Activated CD4-positive, alpha-beta T cell treated with anti-CD3 and anti-CD28 coated beads, Interleukin-2, amount 10 ng/mL, durations not matched to agents 24 days and 14 days (primary cell): Measurements from ENCODE around the gene PRICKLE2. TPM values are rescaled to one million over a fixed set of nuclear protein-coding genes. Genes with fewer than 3 reads are reported as not detected.

Experiments used
- DNase-seq: peaks from one replicate; pipeline ENCODE4 v3.0.0; 2022
- H3K27ac Mint-ChIP-seq: one replicate; pipeline ENCODE4 v1.8.0; 2022; ENCODE audit warnings: mild to moderate bottlenecking, mixed read lengths
- H3K27me3 Mint-ChIP-seq: one replicate; pipeline ENCODE4 v1.8.0; 2022; ENCODE audit warnings: mixed read lengths
- H3K36me3 Mint-ChIP-seq: one replicate; pipeline ENCODE4 v1.8.0; 2022; ENCODE audit warnings: low read depth, mild to moderate bottlenecking, mixed read lengths
- H3K4me1 Mint-ChIP-seq: one replicate; pipeline ENCODE4 v1.8.0; 2021; ENCODE audit warnings: mixed read lengths
- H3K4me3 Mint-ChIP-seq: one replicate; pipeline ENCODE4 v1.8.0; 2022; ENCODE audit warnings: mild to moderate bottlenecking, moderate library complexity, mixed read lengths
- H3K9me3 Mint-ChIP-seq: one replicate; pipeline ENCODE4 v1.8.0; 2021; ENCODE audit warnings: mixed read lengths
- intact Hi-C: fragments of 100-400 bp; cut with micrococcal nuclease; formaldehyde crosslinking; loops from one replicate; pipeline ENCODE4 v1.15.1; 2023
- total RNA-seq: library from RNA; stranded (reverse); gene quantifications from 2 replicates; pipeline ENCODE4 v1.2.3, GENCODE V29; 2022

The PRICKLE2 gene, protein sequence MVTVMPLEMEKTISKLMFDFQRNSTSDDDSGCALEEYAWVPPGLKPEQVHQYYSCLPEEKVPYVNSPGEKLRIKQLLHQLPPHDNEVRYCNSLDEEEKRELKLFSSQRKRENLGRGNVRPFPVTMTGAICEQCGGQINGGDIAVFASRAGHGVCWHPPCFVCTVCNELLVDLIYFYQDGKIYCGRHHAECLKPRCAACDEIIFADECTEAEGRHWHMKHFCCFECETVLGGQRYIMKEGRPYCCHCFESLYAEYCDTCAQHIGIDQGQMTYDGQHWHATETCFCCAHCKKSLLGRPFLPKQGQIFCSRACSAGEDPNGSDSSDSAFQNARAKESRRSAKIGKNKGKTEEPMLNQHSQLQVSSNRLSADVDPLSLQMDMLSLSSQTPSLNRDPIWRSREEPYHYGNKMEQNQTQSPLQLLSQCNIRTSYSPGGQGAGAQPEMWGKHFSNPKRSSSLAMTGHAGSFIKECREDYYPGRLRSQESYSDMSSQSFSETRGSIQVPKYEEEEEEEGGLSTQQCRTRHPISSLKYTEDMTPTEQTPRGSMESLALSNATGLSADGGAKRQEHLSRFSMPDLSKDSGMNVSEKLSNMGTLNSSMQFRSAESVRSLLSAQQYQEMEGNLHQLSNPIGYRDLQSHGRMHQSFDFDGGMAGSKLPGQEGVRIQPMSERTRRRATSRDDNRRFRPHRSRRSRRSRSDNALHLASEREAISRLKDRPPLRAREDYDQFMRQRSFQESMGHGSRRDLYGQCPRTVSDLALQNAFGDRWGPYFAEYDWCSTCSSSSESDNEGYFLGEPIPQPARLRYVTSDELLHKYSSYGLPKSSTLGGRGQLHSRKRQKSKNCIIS
- total RNA-seq: not detected in 2 replicates

- Mint-ChIP-seq H3K4me3 (no peak within 1 kb of the TSS), H3K36me3 (no peaks in the 10 kb centered on the region), H3K27me3 (no peaks in the 10 kb centered on the region), H3K27ac (no peak within 1 kb of the TSS), H3K4me1 (no peaks in the 10 kb centered on the region), H3K9me3 (no peaks in the 10 kb centered on the region)
- DNase-seq: no peak
- intact Hi-C loops: no loop called here
Measured at GRCh38 chr3:64224826-64225610, at the start of gene PRICKLE2. Gene PRICKLE2 (minus strand): TSS chr3:64225466. CDS start chr3:64198927, 26,539 bp downstream.

DNA sequence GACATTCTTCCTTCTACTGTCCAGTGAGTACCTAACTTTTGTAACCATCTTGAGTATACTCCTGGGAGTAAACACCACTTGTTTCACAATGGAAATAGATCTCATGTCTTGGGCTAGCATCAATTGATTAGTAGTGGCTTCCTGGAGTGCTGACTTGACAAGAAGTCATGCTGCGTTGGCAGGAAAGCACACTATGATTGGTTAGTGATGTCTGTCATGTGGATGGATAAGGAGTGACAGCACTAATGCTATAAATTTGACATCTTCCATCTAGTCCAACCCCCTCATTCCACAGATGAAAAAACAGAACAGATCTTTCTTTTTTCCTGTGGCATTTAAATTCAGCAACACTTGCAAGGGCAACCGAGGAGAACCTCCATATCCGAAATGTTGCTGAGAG is 47.6 kb upstream of the PRICKLE2 start:
- Mint-ChIP-seq H3K4me1 (no peaks in the 10 kb centered on the region), H3K9me3 (no peaks in the 10 kb centered on the region), H3K27me3 (peaks cover 12% of the 10 kb centered on the region), H3K4me3 (no peak overlapping the region), H3K27ac (no peak overlapping the region), H3K36me3 (no peaks in the 10 kb centered on the region)
- intact Hi-C loops: no loop called here
- no peak for DNase-seq

DNA sequence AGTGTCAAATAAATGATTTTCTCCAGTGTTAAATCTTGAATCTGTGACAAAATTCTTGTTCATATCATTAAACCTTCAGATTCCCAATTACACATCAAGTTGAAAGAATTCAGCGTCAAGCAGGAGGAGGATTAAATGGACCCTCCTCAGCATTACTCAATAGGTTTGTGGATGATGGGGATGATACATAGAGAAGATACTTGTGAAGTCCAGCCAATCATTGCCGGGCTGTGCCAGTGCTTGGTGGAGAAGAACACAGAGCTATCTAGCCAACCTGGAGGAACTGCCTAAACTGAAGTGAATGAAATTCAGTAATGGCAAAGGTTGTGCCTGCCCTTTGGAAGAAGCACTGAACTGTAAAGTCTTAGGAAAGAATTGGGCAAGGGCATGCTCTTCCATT is 47.0 kb upstream of the PRICKLE2 start:
- Mint-ChIP-seq H3K4me1 (no peaks in the 10 kb centered on the region), H3K27ac (no peak overlapping the region)

DNA sequence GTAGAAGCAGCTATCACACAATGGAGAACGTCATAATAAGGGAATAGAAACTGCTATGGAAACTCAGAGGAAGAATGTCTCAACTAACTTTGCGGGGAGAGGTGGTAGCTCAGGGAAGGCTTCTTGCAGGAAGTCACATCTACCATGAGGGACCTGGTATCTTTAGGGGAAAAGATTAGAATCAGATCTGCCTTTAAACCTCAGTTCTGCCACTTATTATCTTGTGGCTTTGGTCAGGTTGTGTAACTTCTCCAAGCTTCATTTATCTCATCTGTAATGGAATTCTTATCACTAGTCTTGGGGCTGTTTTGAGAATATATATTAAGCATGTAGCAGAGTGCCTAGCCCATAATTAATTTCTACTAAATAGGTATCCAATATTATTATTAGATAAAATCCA is 46.4 kb upstream of the PRICKLE2 start:
- peaks cover 18% of the 10 kb centered on the region for H3K27me3 Mint-ChIP-seq
- H3K9me3 Mint-ChIP-seq: no peaks in the 10 kb centered on the region
- DNase-seq: no peak
- H3K36me3 Mint-ChIP-seq: no peaks in the 10 kb centered on the region
- no peaks in the 10 kb centered on the region for H3K4me1 Mint-ChIP-seq
- H3K4me3 Mint-ChIP-seq: no peak overlapping the region
- intact Hi-C loops: no loop called here
- H3K27ac Mint-ChIP-seq: no peak overlapping the region

More for the DNA sequence above, 47.0 kb upstream of the PRICKLE2 start:
- H3K36me3 Mint-ChIP-seq: no peaks in the 10 kb centered on the region
- intact Hi-C loops: no loop called here
- peaks cover 14% of the 10 kb centered on the region for H3K27me3 Mint-ChIP-seq
- DNase-seq: no peak
- no peaks in the 10 kb centered on the region for H3K9me3 Mint-ChIP-seq
- H3K4me3 Mint-ChIP-seq: no peak overlapping the region

GRCh38 chr3:64270866-64271260 is 45.6 kb upstream of the PRICKLE2 start:
- H3K9me3 Mint-ChIP-seq: no peaks in the 10 kb centered on the region
- H3K27me3 Mint-ChIP-seq: peaks cover 22% of the 10 kb centered on the region
- H3K27ac Mint-ChIP-seq: no peak overlapping the region
- intact Hi-C loops: no loop called here
- no peak overlapping the region for H3K4me3 Mint-ChIP-seq
- no peaks in the 10 kb centered on the region for H3K36me3 Mint-ChIP-seq
- H3K4me1 Mint-ChIP-seq: no peaks in the 10 kb centered on the region
- no peak for DNase-seq

DNA sequence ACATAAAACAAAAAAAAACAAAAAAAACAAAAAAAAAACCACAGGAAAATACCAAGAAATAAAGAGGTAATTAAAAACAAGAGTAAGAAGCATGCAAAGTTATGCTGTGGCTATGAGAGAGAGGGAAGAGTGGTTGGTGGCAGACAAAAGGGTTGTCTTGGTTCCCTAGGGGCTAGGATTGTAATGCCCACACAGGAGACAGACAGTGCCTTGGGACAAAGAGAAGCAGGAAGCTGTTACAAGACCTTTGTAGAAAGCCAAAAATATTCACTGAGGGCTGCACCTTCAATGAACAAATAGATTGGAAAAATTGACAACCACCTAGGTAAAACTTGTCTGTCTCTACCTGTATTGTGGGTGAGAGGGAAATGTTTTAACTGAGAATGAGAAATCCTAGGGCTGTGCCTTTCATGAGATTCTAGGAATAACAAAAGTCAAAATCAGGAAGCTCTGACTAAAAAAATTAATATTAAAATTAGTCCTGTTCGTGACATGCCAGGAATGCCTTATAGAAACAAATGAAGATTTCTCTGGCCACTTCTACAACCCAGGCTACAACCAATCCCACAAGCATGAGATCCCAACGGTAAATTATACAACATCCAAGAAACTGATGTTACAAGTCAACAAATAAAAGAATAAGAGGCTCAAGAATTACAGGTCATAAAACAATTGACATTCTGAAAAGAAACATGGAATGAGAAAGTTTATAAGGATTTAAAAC is 45.0 kb upstream of the PRICKLE2 start:
- Mint-ChIP-seq H3K4me3 (no peak overlapping the region), H3K27ac (no peak overlapping the region), H3K9me3 (no peaks in the 10 kb centered on the region), H3K36me3 (no peaks in the 10 kb centered on the region), H3K27me3 (peaks cover 25% of the 10 kb centered on the region), H3K4me1 (no peaks in the 10 kb centered on the region)
- no peak for DNase-seq
- intact Hi-C loops: no loop called here

- intact Hi-C loops: no loop called here
- H3K4me1 Mint-ChIP-seq: no peaks in the 10 kb centered on the region
- H3K36me3 Mint-ChIP-seq: no peaks in the 10 kb centered on the region
- DNase-seq: no peak
- H3K27ac Mint-ChIP-seq: no peak overlapping the region
- H3K4me3 Mint-ChIP-seq: no peak overlapping the region
- peaks cover 30% of the 10 kb centered on the region for H3K27me3 Mint-ChIP-seq
- H3K9me3 Mint-ChIP-seq: no peaks in the 10 kb centered on the region
Measured at GRCh38 chr3:64268926-64269325, 43.7 kb upstream of the PRICKLE2 start.

DNA sequence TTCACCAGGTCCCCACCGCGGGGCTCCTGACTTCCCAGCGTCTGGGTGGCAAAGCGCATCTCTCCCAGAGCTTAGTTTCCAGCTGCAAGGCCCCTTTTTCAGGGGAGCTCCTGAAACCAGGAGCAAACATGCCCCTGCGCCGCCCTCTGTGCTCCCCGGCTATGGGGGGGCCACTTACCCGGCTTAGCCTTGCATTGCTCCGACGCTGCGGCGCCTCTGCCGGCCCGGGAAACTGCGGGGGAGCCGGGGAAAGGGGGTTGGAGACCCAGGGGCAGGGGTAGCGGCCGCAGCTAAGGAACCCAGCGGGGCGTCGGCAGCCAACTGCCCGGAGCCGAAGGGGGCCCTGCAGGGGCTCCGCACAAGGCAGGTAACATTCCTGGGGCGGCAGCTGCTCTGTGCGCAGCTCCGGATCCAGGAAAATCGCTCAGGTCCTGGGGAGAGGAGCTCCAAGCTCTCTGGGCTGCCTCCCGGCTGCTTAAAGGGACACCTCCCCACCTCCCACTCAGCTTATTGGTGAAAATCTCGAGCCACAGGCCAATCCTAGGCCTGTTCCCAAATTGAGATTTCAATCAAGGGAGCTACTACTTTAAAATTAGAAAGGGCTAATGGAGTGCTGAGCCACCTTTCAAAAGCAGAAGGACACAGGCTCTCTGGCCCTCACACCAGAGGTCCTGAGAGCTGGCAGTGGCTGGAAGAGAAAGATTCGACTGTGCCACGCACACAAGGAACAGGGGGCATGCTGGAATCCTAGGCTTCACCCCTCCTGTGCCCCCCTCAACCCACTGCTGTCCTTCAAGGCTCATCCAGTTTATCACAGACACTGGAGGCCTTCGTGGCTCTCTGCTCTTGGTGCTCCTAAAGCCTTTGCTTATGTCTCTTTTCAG is 42.7 kb upstream of the PRICKLE2 start:
- peaks cover 35% of the 10 kb centered on the region for H3K27me3 Mint-ChIP-seq

DNA sequence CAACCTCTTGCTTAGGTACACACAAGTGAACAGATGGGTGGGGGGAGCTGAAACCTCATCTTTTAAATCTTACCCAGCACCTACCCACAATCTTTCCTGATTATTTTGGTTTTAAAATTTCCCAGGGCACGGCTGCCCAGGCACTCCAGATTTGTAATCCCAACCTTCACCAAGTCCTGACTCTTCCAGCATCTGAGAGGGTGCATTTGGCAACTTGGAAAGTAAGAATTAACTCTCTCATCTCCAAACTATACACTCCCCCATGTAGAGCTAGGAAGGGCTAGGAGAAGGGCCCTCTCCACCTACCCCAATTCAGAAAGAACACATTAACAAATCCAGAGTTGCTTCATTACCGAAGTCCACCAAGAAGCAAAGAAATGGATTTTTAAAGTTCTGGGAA is 41.7 kb upstream of the PRICKLE2 start:
- no peaks in the 10 kb centered on the region for H3K9me3 Mint-ChIP-seq
- no peaks in the 10 kb centered on the region for H3K4me1 Mint-ChIP-seq
- DNase-seq: no peak
- no peaks in the 10 kb centered on the region for H3K36me3 Mint-ChIP-seq
- H3K27ac Mint-ChIP-seq: no peak overlapping the region
- H3K4me3 Mint-ChIP-seq: no peak overlapping the region
- intact Hi-C loops: no loop called here
- H3K27me3 Mint-ChIP-seq: peaks cover 35% of the 10 kb centered on the region

More for the DNA sequence above, 42.7 kb upstream of the PRICKLE2 start:
- no peaks in the 10 kb centered on the region for H3K36me3 Mint-ChIP-seq
- intact Hi-C loops: no loop called here
- H3K4me1 Mint-ChIP-seq: no peaks in the 10 kb centered on the region
- H3K9me3 Mint-ChIP-seq: no peaks in the 10 kb centered on the region
- H3K4me3 Mint-ChIP-seq: no peak overlapping the region
- no peak for DNase-seq
- no peak overlapping the region for H3K27ac Mint-ChIP-seq

GRCh38 chr3:64266065-64266931 is 41.0 kb upstream of the PRICKLE2 start:
- Mint-ChIP-seq H3K36me3 (no peaks in the 10 kb centered on the region), H3K27me3 (peaks cover 35% of the 10 kb centered on the region)

DNA sequence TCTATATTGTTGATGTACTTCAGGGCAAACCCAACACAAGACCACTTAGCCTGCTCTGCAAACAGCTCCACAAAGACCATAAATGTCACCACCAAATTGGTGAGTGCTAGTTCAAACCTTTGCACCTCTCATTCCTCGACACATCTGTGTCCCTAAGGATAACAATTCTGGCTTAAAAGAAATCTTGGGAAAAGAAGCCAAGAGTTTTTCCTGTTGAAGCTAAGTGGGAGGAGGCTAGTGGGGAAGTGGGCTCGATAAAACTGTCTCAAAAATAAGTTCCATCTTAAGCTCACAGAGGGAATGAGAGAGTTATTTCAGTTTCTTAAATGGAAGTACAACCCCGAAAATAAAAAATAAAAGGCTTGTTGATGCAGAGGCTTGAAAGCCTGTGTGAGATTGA is 40.4 kb upstream of the PRICKLE2 start:
- Mint-ChIP-seq H3K36me3 (no peaks in the 10 kb centered on the region), H3K27ac (no peak overlapping the region), H3K4me3 (no peak overlapping the region), H3K27me3 (peaks cover 33% of the 10 kb centered on the region), H3K4me1 (no peaks in the 10 kb centered on the region), H3K9me3 (no peaks in the 10 kb centered on the region)
- intact Hi-C loops: no loop called here
- DNase-seq: no peak

More at GRCh38 chr3:64266065-64266931, 41.0 kb upstream of the PRICKLE2 start:
- no peak for DNase-seq
- intact Hi-C loops: no loop called here
- no peaks in the 10 kb centered on the region for H3K4me1 Mint-ChIP-seq
- no peak overlapping the region for H3K27ac Mint-ChIP-seq
- H3K9me3 Mint-ChIP-seq: no peaks in the 10 kb centered on the region
- no peak overlapping the region for H3K4me3 Mint-ChIP-seq
